Measurements from ENCODE around the gene IL15. TPM values are rescaled to one million over a fixed set of nuclear protein-coding genes. Genes with fewer than 3 reads are reported as not detected.
"Not testable (repeated sequence)": the region's sequence is repeated elsewhere in the genome, so short reads cannot be mapped to it uniquely, and the experiment has no call there.

Gene IL15
- 0.90 to 4.2 TPM (median 1.3 TPM) in 3 replicates for total RNA-seq
- long read RNA-seq, partial matches to known transcripts, result 0 of 3 reads
- long read RNA-seq, other reads (novel, unspliced or antisense), result 3 of 3 reads

GRCh38 chr4:141636082-141636770, at the start of gene IL15:
Gene IL15 (plus strand): TSS chr4:141636583. CDS start chr4:141719465, 82,882 bp downstream.
- DNase-seq (ENCODE audit: low spot score), result no peak
- peak within 1 kb of the TSS; percentile 32 for H3K27ac Mint-ChIP-seq (ENCODE audit: unreplicated experiment)
- no peaks in the 10 kb centered on the region for H3K36me3 Mint-ChIP-seq (ENCODE audit: low read depth)
- peaks cover 15% of the 10 kb centered on the region for H3K4me1 Mint-ChIP-seq (ENCODE audit: low read depth)
- no peaks in the 10 kb centered on the region for H3K9me3 Mint-ChIP-seq (ENCODE audit: low read depth)
- H3K4me3 Mint-ChIP-seq (ENCODE audit: unreplicated experiment), result peak within 1 kb of the TSS; percentile 93
- peak; percentile 7 for TF ChIP-seq CTCF (IDR thresholded peaks at IDR 0.05)
- H3K27me3 Mint-ChIP-seq (ENCODE audit: low read depth), result no peaks in the 10 kb centered on the region

GRCh38 chr4:141587897-141588296, 48.5 kb upstream of the IL15 start:
- Mint-ChIP-seq H3K27me3 (ENCODE audit: low read depth) (no peaks in the 10 kb centered on the region), H3K4me1 (ENCODE audit: low read depth) (no peaks in the 10 kb centered on the region), H3K4me3 (ENCODE audit: unreplicated experiment) (no peak overlapping the region), H3K9me3 (ENCODE audit: low read depth) (peaks cover 42% of the 10 kb centered on the region), H3K27ac (ENCODE audit: unreplicated experiment) (no peak overlapping the region), H3K36me3 (ENCODE audit: low read depth) (no peaks in the 10 kb centered on the region)
- TF ChIP-seq CTCF (IDR thresholded peaks at IDR 0.05), result no peak
- no peak for DNase-seq (ENCODE audit: low spot score)

GRCh38 chr4:141595531-141595930, 40.9 kb upstream of the IL15 start:
- H3K4me3 Mint-ChIP-seq (ENCODE audit: unreplicated experiment), result no peak overlapping the region
- no peaks in the 10 kb centered on the region for H3K36me3 Mint-ChIP-seq (ENCODE audit: low read depth)
- H3K9me3 Mint-ChIP-seq (ENCODE audit: low read depth), result peaks cover 9% of the 10 kb centered on the region
- peaks cover 4% of the 10 kb centered on the region for H3K4me1 Mint-ChIP-seq (ENCODE audit: low read depth)
- DNase-seq (ENCODE audit: low spot score), result no peak
- H3K27ac Mint-ChIP-seq (ENCODE audit: unreplicated experiment), result no peak overlapping the region
- H3K27me3 Mint-ChIP-seq (ENCODE audit: low read depth), result no peaks in the 10 kb centered on the region
- no peak for TF ChIP-seq CTCF (IDR thresholded peaks at IDR 0.05)

- H3K4me1 Mint-ChIP-seq (ENCODE audit: low read depth), result peaks cover 4% of the 10 kb centered on the region
- H3K27ac Mint-ChIP-seq (ENCODE audit: unreplicated experiment), result no peak overlapping the region
- H3K27me3 Mint-ChIP-seq (ENCODE audit: low read depth), result no peaks in the 10 kb centered on the region
- DNase-seq (ENCODE audit: low spot score), result no peak
- no peaks in the 10 kb centered on the region for H3K36me3 Mint-ChIP-seq (ENCODE audit: low read depth)
- no peak overlapping the region for H3K4me3 Mint-ChIP-seq (ENCODE audit: unreplicated experiment)
- peaks cover 7% of the 10 kb centered on the region for H3K9me3 Mint-ChIP-seq (ENCODE audit: low read depth)
- no peak for TF ChIP-seq CTCF (IDR thresholded peaks at IDR 0.05)
These were observed 36.5 kb upstream of the IL15 start for GRCh38 chr4:141599853-141600252.

- H3K27me3 Mint-ChIP-seq (ENCODE audit: low read depth), result peaks cover 18% of the 10 kb centered on the region
- H3K4me3 Mint-ChIP-seq (ENCODE audit: unreplicated experiment); H3K4me1 Mint-ChIP-seq (ENCODE audit: low read depth); H3K36me3 Mint-ChIP-seq (ENCODE audit: low read depth); H3K27ac Mint-ChIP-seq (ENCODE audit: unreplicated experiment); DNase-seq (ENCODE audit: low spot score); H3K9me3 Mint-ChIP-seq (ENCODE audit: low read depth): not testable (repeated sequence)
These were observed 31.7 kb upstream of the IL15 start for GRCh38 chr4:141604683-141605082.

- Mint-ChIP-seq H3K4me1 (ENCODE audit: low read depth) (no peaks in the 10 kb centered on the region), H3K4me3 (ENCODE audit: unreplicated experiment) (no peak overlapping the region), H3K27ac (ENCODE audit: unreplicated experiment) (no peak overlapping the region), H3K27me3 (ENCODE audit: low read depth) (peaks cover 23% of the 10 kb centered on the region), H3K36me3 (ENCODE audit: low read depth) (no peaks in the 10 kb centered on the region), H3K9me3 (ENCODE audit: low read depth) (peaks cover 4% of the 10 kb centered on the region)
- DNase-seq (ENCODE audit: low spot score), result no peak
- TF ChIP-seq CTCF (IDR thresholded peaks at IDR 0.05), result no peak
These were observed 30.9 kb upstream of the IL15 start for GRCh38 chr4:141605425-141605856.
